DMS114 treated with DMSO at 0.1 percent for 48 hours (cell line): Measurements from ENCODE around the gene NOTUM.
"Not testable (repeated sequence)": the region's sequence is repeated elsewhere in the genome, so short reads cannot be mapped to it uniquely, and the experiment has no call there.

ENCODE experiments used
- DNase-seq: peaks from one replicate; lab custom pipeline; 2025; ENCODE audit not compliant: unreplicated experiment; lab: John Stamatoyannopoulos, UW

NOTUM gene

GRCh38 chr17:81926451-81927151, 34.4 kb downstream of the NOTUM start:
- DNase-seq, result no peak

- DNase-seq, result no peak
Measured at GRCh38 chr17:81925860-81926450, 35.0 kb downstream of the NOTUM start.

- DNase-seq, result no peak
Measured at GRCh38 chr17:81924557-81925532, 36.1 kb downstream of the NOTUM start.

GRCh38 chr17:81923302-81924260, 37.4 kb downstream of the NOTUM start:
- DNase-seq, result no peak

GRCh38 chr17:81922566-81923301, 38.3 kb downstream of the NOTUM start:
- DNase-seq, result no peak

GRCh38 chr17:81921996-81922565, 38.9 kb downstream of the NOTUM start:
- no peak for DNase-seq

GRCh38 chr17:81921537-81921862, 39.5 kb downstream of the NOTUM start:
- no peak for DNase-seq

GRCh38 chr17:81920612-81921536, 40.1 kb downstream of the NOTUM start:
- no peak for DNase-seq

GRCh38 chr17:81918832-81919545, 42.0 kb downstream of the NOTUM start:
- no peak for DNase-seq

- DNase-seq, result not testable (repeated sequence)
Measured at GRCh38 chr17:81918333-81918669, 42.7 kb downstream of the NOTUM start.

- peak; percentile 51 for DNase-seq
Measured at GRCh38 chr17:81917565-81918332, 43.2 kb downstream of the NOTUM start, which contains the start of gene SIRT7. TSS of gene SIRT7 (minus strand) at chr17:81918176. CDS start at chr17:81918131, 45 bp downstream.

GRCh38 chr17:81916234-81917001, 44.6 kb downstream of the NOTUM start:
- no peak for DNase-seq

- DNase-seq, result no peak
Measured at GRCh38 chr17:81915331-81915730, 45.7 kb downstream of the NOTUM start.

- no peak for DNase-seq
Measured at GRCh38 chr17:81914103-81914850, 46.7 kb downstream of the NOTUM start.

- no peak for DNase-seq
Measured at GRCh38 chr17:81913394-81914102, 47.4 kb downstream of the NOTUM start.
